OCI-LY1 (cell line): Measurements from ENCODE around the gene KSR1.

ENCODE experiments used
- H2AFZ ChIP-seq: fragments of 200-600 bp; sonication (generic), shearing (Covaris generic); 2 replicates; pipeline ENCODE4 v1.6.0; 2014; ENCODE audit warnings: antibody characterized with exemption, mild to moderate bottlenecking, low read length
- H3F3A ChIP-seq: fragments of 200-600 bp; sonication (generic), shearing (Covaris generic); 2 replicates; pipeline ENCODE4 v1.6.0; 2014; ENCODE audit warnings: mild to moderate bottlenecking, antibody characterized with exemption, low read length, moderate library complexity; ENCODE audit not compliant: insufficient read depth
- H3K27ac ChIP-seq: fragments of 200-600 bp; sonication (generic); 2 replicates; pipeline ENCODE4 v1.5.1; 2014; ENCODE audit warnings: low read length, mixed run types, mild to moderate bottlenecking, low read depth; ENCODE audit not compliant: poor library complexity, severe bottlenecking
- H3K27me3 ChIP-seq: fragments of 200-600 bp; sonication (generic); 2 replicates; pipeline ENCODE4 v1.6.0; 2014; ENCODE audit warnings: antibody characterized with exemption, mild to moderate bottlenecking, low read length, moderate library complexity; ENCODE audit not compliant: insufficient read depth
- H3K36me3 ChIP-seq: fragments of 200-600 bp; sonication (generic); 2 replicates; pipeline ENCODE4 v1.6.1; 2014; ENCODE audit warnings: mild to moderate bottlenecking, antibody characterized with exemption, low read length, moderate library complexity, mixed read lengths; ENCODE audit not compliant: insufficient read depth
- H3K4me1 ChIP-seq: fragments of 200-600 bp; sonication (generic); 2 replicates; pipeline ENCODE4 v1.5.1; 2014; ENCODE audit warnings: mild to moderate bottlenecking, low read length, moderate library complexity; ENCODE audit not compliant: insufficient read depth, severe bottlenecking
- H3K4me2 ChIP-seq: fragments of 200-600 bp; sonication (generic), shearing (Covaris generic); 2 replicates; pipeline ENCODE4 v1.6.1; 2014; ENCODE audit warnings: low read length
- H3K4me3 ChIP-seq: fragments of 200-600 bp; sonication (generic); 2 replicates; pipeline ENCODE4 v1.5.1; 2014; ENCODE audit warnings: low read length, low read depth, mild to moderate bottlenecking, mixed read lengths; ENCODE audit not compliant: poor library complexity, severe bottlenecking
- H3K79me2 ChIP-seq: fragments of 200-600 bp; shearing (Covaris generic); 2 replicates; pipeline ENCODE4 v1.6.1; 2016; ENCODE audit warnings: mixed run types, low read length, mixed read lengths; ENCODE audit not compliant: insufficient read depth
- H3K9ac ChIP-seq: fragments of 200-600 bp; sonication (generic), shearing (Covaris generic); 2 replicates; pipeline ENCODE4 v1.6.1; 2014; ENCODE audit warnings: mild to moderate bottlenecking, low read length, mixed read lengths
- H3K9me2 ChIP-seq: fragments of 200-600 bp; sonication (generic), shearing (Covaris generic); 2 replicates; pipeline ENCODE4 v1.6.1; 2014; ENCODE audit warnings: low read depth, mild to moderate bottlenecking, low read length, mixed read lengths
- H3K9me3 ChIP-seq: fragments of 200-600 bp; shearing (Covaris generic); 2 replicates; pipeline ENCODE4 v1.6.1; 2014; ENCODE audit warnings: low read length, mixed read lengths
- H4K20me1 ChIP-seq: fragments of 200-600 bp; sonication (generic), shearing (Covaris generic); 2 replicates; pipeline ENCODE4 v1.6.0; 2016; ENCODE audit warnings: mild to moderate bottlenecking, low read length; ENCODE audit not compliant: insufficient read depth
- CTCF ChIP-seq: fragments of 200-600 bp; sonication (generic), shearing (Covaris generic); IDR thresholded peaks from 2 replicates; pipeline ENCODE4 v1.5.1; 2017; ENCODE audit warnings: mild to moderate bottlenecking, antibody characterized with exemption, low read length, moderate library complexity, mixed read lengths
- EZH2 ChIP-seq: fragments of 200-600 bp; sonication (generic), shearing (Covaris generic); IDR thresholded peaks from 2 replicates; pipeline ENCODE4 v1.8.0; 2017; ENCODE audit warnings: borderline replicate concordance, mixed run types, mild to moderate bottlenecking, antibody characterized with exemption, low read length, moderate library complexity, mixed read lengths

The KSR1 gene

DNA sequence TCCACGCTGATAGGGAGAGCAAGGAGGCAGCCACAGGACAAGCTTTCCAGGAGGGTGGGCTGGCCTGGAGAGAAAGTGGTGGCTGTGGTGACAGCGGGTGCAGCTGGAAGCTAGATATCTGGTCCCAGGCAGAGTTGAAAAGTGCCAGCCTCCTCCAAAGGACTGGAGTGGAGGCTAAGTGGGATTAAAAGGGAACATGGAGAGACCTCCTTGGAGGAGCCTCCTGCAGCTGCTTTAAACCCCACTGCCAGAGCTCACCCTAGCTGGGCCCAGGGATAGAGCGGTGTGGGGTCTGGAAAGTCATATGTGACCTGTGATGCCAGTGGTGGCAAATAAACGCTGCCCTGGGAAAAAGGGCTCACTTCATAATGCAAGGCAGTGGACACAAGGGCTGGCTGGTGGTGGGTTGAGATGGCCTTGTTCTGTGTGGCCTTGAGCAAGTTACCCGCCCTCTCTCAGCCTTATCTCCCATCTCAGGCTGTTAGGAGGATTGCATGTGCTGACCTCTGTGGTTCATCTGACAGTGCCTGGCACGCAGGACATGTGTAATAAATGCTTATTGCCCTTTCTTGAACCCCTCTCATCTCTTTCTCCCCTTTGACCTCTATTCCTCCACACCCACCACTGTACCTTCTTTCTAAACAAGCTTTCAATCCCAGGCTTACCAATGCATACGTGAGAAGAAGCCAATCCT lies 113.8 kb downstream of the KSR1 start:
- H3K79me2 ChIP-seq, result no peaks in the 10 kb centered on the region
- H3F3A ChIP-seq, result no peaks in the 10 kb centered on the region
- no peak overlapping the region for H3K9ac ChIP-seq
- H3K4me1 ChIP-seq, result no peaks in the 10 kb centered on the region
- H3K4me2 ChIP-seq, result no peak overlapping the region
- H3K36me3 ChIP-seq, result no peaks in the 10 kb centered on the region
- no peak overlapping the region for H3K27ac ChIP-seq
- no peak overlapping the region for H3K4me3 ChIP-seq
- H3K9me2 ChIP-seq, result no peaks in the 10 kb centered on the region
- H4K20me1 ChIP-seq, result no peaks in the 10 kb centered on the region
- TF ChIP-seq EZH2, result no peak
- no peak for TF ChIP-seq CTCF
- H3K27me3 ChIP-seq, result no peaks in the 10 kb centered on the region
- H2AFZ ChIP-seq, result no peak overlapping the region
- no peaks in the 10 kb centered on the region for H3K9me3 ChIP-seq

DNA sequence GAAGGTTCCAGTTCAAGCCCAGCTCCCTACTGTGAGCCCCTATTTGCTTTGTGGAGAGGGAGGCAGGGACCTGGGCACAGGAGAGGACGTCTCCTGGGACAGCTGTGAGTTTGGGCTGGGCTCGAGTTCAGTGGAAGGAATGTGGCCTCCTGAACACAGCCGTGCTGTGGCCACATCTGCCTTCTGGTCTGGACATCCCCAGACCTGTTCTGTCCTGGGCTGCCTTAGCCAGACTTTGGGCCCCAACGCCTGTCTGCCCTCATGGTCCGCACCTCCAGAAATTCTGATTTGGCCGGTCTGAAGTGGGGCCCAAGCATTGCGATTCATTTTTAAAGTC lies 114.3 kb downstream of the KSR1 start:
- Histone ChIP-seq H3K9ac (no peak overlapping the region), H3K4me1 (no peaks in the 10 kb centered on the region), H3K9me2 (no peaks in the 10 kb centered on the region), H3K4me3 (no peak overlapping the region), H4K20me1 (no peaks in the 10 kb centered on the region), H3K4me2 (no peak overlapping the region), H3K27me3 (no peaks in the 10 kb centered on the region), H3K9me3 (no peaks in the 10 kb centered on the region), H2AFZ (no peak overlapping the region), H3F3A (no peaks in the 10 kb centered on the region), H3K79me2 (no peaks in the 10 kb centered on the region), H3K27ac (no peak overlapping the region), H3K36me3 (no peaks in the 10 kb centered on the region)
- TF ChIP-seq EZH2 (no peak), CTCF (no peak)

DNA sequence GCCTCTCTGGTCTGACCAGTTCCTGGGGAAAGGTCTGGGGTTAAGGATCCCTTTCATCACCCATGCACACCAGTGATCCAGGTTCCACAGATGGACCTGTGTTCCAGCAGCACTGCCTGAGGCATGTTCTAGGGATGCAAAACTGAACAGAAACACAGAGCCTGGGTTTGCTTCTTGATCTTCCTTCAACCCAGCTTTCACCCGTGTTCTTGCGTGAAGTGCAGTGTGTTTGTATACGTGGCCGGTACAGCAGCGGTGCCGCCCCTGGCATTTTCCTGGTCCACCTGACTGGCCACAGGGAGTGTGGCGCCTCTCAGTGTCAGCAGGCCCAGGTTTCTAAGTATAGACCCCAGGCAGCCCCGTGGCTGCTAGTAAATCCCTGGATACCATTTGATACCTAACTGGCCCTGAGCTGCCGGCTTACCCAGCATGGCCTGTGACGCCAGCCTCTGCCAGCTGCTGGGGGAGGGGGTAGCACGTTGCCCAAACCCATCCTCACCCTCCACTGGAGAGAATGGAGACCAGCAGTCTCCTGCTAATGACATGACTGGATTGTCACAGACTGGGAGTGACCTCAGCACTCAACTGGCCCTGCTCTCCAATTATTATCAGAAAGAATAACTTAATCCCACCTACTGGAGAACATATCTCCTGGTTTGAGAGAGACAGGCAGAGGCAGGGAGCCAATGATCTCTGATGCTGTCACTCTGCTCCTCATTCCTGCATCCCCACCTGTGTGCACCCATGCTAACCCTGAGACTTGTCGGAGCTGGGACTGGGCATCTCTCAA lies 115.5 kb downstream of the KSR1 start:
- Histone ChIP-seq H4K20me1 (no peaks in the 10 kb centered on the region), H3F3A (no peaks in the 10 kb centered on the region), H2AFZ (no peak overlapping the region), H3K27me3 (no peaks in the 10 kb centered on the region), H3K4me2 (no peak overlapping the region), H3K9me3 (no peaks in the 10 kb centered on the region), H3K36me3 (no peaks in the 10 kb centered on the region), H3K9ac (no peak overlapping the region), H3K4me1 (no peaks in the 10 kb centered on the region), H3K79me2 (no peaks in the 10 kb centered on the region), H3K9me2 (no peaks in the 10 kb centered on the region), H3K27ac (no peak overlapping the region), H3K4me3 (no peak overlapping the region)
- no peak for TF ChIP-seq CTCF
- TF ChIP-seq EZH2, result no peak
